Measurements from ENCODE around the gene PDZD7. TPM values are rescaled to one million over a fixed set of nuclear protein-coding genes. Genes with fewer than 3 reads are reported as not detected.
A peak's percentile ranks its signal among the peaks of the same experiment; 100 is the strongest.

The PDZD7 gene
- total RNA-seq, 1 experiment from 2014 or later: 0.50 TPM

DNA sequence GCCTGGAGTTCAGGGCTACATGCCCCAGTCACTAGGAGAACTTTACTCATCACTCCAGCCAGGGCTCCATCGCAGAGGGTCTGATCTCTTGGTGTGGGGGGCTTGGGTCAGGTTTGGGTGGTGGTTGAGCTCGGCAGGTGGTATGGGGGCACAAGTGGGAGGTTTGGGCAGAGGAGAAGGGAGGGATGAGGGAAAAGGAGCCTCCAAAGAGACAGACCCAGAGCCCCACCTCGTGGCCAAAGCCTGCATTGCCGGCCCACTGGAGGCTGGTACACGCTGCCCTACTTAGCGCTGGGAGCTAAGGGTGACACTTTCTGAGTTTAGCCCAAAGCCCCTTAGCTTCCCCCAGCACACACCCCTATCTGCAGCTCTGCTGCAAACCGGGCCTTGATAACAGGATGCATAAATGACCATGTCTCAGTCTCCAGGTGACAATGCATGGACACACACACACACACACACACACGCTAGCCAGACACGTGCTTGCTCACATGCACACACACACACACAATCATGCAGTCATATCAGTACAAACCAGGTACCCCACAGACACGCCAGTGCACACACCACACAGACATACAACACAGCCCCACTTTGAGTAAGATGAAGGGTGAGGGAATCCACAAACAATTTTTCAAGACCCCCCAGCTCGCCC lies 16.6 kb downstream of the PDZD7 start:
- Histone ChIP-seq H3K4me1 (replicated peaks) (peaks cover 61% of the 10 kb centered on the region), H3K36me3 (no peaks in the 10 kb centered on the region), H3K27me3 (replicated peaks) (no peaks in the 10 kb centered on the region), H3K27ac (no peak overlapping the region), H3K4me3 (no peak overlapping the region), H3K9me3 (replicated peaks) (no peaks in the 10 kb centered on the region)
- DNase-seq (ENCODE audit: low read depth in 1 of 2, low spot score in 2 of 2): peak; percentile 79 to 84

DNA sequence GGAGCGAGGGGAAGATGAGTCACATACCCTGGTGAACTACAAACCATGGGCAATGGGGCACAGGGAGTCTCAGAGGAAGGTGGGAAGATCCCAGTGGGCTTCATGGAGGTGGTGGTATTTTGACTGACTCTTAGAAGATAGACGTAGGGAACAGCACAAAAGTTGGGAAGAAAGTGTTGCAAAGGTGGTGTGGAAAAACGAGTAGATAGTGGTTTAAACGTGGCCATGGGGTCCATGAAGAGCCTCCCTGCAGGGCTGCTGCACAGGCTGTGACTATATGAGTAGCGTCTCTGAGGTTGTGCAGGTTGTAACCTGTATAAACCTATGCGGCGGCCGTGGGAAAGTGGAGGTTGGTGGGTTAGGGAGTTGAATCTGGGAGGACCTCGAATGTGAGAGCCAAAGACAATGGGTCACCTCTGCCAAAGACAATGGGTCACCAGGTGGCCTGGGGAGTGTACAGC lies 17.5 kb downstream of the PDZD7 start:
- Histone ChIP-seq H3K27me3 (replicated peaks) (no peaks in the 10 kb centered on the region), H3K27ac (peak overlapping the region; percentile 11; the same call in 1 of the 2 replicates), H3K36me3 (no peaks in the 10 kb centered on the region), H3K4me3 (no peak overlapping the region), H3K4me1 (replicated peaks) (peaks cover 63% of the 10 kb centered on the region), H3K9me3 (replicated peaks) (no peaks in the 10 kb centered on the region)
- DNase-seq (ENCODE audit: low read depth in 1 of 2, low spot score in 2 of 2): no peak

DNA sequence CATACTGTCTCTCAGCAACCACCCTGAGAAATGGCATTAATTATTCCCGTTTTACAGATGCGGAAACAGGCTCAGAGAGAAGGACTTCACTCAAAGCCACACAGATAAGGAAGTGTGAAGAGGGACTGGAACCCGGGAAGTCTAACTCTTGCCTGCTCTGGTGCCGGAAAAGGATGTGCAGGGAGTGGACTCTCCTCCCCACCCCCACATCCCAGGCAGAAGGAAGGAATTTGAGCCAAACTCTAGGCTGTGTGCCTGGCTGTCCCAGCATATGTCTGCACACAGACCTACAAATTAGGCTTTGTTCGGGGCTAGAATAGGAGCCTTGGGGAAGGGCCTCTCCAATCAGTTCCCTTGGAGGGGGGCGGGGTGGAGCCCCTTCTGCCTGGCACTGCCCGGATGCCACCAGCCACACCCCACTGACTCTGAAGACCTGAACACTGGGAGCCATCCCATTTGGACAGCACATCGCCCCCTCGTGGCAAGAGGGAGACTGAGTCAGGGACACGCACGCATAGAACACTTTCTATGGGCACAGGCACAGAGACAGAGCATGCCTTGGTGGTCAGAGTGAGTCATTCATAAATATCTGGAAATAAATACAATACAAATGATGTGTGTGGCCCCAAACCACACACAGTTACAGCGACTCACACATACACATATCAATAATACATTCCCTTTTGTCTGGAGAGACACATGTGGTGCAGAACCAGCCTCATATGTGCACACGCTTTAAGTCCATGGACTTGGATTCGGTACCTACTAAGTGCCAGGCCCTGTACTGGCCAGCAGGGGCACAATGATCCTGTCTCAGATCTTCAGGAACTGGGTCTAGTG lies 18.2 kb downstream of the PDZD7 start:
- peak; percentile 97 to 98 for DNase-seq (ENCODE audit: low read depth in 1 of 2, low spot score in 2 of 2)
- Histone ChIP-seq H3K27ac (no peak overlapping the region), H3K4me3 (no peak overlapping the region), H3K36me3 (peaks cover 4% of the 10 kb centered on the region; the same call in 1 of the 2 replicates), H3K27me3 (replicated peaks) (no peaks in the 10 kb centered on the region), H3K4me1 (replicated peaks) (peaks cover 69% of the 10 kb centered on the region), H3K9me3 (replicated peaks) (no peaks in the 10 kb centered on the region)

DNA sequence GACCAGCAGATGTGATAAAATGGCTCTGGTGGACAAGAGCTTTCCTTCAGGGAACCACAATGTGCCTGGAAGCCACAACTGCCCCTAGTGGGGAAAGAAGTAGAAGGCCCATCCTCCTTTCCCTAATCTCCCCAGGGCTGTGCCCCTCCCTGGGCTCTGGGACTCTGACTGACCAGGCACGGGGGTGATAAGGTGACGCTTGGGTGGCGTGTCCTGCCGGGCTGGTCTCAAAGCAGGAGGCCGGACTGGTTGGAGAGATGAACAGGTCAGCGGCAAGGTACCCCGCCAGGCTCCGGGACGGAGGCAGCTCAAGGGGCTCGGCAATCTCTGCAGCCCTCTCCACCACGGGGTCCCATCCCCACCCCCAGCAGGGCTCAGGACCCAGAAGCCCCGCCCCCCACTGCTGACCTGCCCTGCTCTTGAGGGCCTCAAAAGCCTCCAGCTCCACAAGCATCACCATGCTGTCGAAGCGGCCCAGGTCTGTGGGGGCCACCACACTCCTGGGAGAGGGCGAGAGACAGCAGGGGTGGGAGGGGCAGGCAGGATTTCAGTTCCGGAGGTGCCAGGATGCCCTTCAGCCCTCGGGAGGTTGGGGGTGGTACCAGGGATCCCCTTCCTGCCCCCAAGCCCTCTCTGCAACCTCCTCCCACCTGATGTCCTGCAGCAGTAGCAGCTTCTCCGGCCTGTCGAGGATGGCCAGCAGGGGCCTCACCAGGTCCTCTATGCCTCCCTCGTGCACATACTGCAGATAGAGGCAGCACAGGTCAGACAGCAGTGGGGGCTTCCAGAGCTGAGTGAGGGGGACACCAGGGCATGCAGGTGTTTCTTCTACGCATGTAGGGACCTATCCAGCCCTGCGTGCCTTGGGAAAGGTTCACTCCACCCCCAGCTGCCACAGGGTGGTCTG lies 19.2 kb downstream of the PDZD7 start:
- Histone ChIP-seq H3K27me3 (replicated peaks) (no peaks in the 10 kb centered on the region), H3K9me3 (replicated peaks) (no peaks in the 10 kb centered on the region), H3K4me3 (no peak overlapping the region), H3K4me1 (replicated peaks) (peaks cover 79% of the 10 kb centered on the region), H3K36me3 (peaks cover 11% of the 10 kb centered on the region), H3K27ac (no peak overlapping the region)
- DNase-seq (ENCODE audit: low read depth in 1 of 2, low spot score in 2 of 2): no peak

DNA sequence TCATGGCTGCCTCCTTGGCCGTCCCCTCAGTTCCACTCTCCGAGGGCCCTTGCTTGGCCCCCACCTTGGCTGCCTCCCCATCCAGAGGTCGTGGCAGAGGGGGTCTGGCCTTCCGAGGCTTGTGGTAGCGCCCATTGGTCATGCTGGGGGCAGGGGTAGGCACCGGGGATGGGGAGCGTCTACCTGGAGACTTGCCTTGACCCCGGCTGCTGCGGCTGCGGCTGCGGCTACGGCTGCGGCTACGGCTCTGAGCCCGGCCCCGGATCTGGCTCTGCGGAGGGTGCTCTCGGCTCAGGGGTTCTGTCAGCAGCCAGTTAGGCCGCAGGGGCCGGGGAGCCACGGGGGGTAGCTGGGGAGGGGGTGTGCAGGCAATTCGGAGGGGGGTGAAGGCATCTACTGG lies 20.6 kb downstream of the PDZD7 start:
- no peak for DNase-seq (ENCODE audit: low read depth in 1 of 2, low spot score in 2 of 2)
- H3K4me1 ChIP-seq (replicated peaks): peaks cover 85% of the 10 kb centered on the region
- H3K4me3 ChIP-seq: no peak overlapping the region
- H3K36me3 ChIP-seq: peaks cover 26% of the 10 kb centered on the region
- no peak overlapping the region for H3K27ac ChIP-seq
- H3K27me3 ChIP-seq (replicated peaks): no peaks in the 10 kb centered on the region
- H3K9me3 ChIP-seq (replicated peaks): no peaks in the 10 kb centered on the region

DNA sequence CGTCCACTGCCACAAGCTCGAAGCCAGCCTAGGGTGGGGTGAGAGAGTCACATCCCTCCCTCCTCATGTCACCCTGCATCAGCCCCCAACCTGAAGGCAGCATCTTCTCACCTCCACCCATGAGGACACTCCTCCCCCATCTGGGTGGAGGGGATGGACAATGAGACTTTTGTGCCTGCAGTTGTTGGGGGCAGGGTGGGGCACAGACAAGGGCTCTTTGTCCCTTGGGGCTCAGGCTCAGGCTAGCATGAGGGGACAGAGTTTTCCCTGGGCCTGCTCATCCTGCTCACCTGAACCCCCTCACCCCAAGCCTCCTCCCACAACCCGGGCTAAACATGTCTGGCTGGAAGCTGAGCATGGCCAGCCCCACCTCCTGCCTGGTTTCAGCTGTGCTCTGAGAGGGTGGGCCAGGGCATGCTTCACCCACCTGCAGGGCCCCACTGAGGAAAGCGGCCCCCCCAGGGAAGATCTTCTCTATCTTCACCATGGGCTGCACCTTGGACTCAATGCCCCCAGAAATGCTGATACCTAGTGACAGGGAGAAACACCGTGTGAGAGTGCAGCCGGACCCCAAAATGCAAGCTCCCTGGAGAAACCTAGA lies 22.0 kb downstream of the PDZD7 start:
- Histone ChIP-seq H3K4me1 (replicated peaks) (peaks cover 73% of the 10 kb centered on the region), H3K36me3 (peaks cover 40% of the 10 kb centered on the region), H3K9me3 (replicated peaks) (no peaks in the 10 kb centered on the region), H3K27me3 (replicated peaks) (no peaks in the 10 kb centered on the region), H3K4me3 (no peak overlapping the region), H3K27ac (no peak overlapping the region)
- no peak for DNase-seq (ENCODE audit: low read depth in 1 of 2, low spot score in 2 of 2)

DNA sequence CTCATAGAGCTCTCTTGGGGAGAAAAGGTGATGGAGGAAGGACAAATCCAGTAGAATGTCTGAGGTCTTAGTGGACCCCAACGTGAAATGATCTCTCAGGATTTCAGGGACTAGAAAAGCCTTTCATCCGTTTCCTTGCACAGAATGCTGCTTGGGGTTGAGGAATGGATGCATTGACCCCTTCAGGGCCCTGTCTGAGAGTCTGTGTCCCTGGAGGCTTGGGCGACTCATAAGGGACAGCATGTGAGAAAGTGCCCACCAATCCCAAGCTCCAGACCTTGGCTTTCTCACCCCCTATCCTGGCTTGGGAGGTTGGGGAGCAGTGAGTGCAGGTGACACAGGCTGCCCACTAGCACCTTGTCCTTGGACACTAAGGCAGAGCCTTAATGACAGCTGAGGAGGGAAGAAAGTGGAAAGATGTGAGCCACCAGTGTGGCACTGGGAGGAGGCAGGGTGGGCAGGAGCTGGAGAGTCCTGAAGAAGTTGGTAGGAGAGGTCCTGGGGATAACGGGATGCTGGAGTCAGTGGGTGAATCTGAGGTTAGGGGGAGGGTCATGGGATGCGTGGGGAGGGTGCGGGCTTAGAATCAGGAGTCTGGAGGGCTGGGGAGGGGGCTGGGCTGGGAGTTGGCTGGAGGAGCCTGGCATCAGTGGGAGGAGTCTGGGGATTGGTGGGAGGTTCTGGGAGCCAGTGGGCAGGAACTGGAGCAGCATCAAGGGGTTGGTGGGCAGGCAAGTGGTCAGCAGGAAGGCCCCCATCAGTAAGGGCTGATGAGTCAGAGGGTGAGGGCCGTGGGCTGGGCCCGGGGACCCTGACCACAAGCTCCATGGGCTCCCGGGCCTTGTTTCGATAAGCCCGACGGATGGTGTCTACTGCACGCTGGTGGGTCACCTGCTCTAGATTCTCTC lies 22.8 kb downstream of the PDZD7 start:
- Histone ChIP-seq H3K4me1 (replicated peaks) (peaks cover 65% of the 10 kb centered on the region), H3K4me3 (no peak overlapping the region), H3K36me3 (peaks cover 47% of the 10 kb centered on the region), H3K27ac (peak overlapping the region; percentile 32; the same call in 1 of the 2 replicates), H3K27me3 (replicated peaks) (no peaks in the 10 kb centered on the region), H3K9me3 (replicated peaks) (no peaks in the 10 kb centered on the region)
- DNase-seq (ENCODE audit: low read depth in 1 of 2, low spot score in 2 of 2): no peak

DNA sequence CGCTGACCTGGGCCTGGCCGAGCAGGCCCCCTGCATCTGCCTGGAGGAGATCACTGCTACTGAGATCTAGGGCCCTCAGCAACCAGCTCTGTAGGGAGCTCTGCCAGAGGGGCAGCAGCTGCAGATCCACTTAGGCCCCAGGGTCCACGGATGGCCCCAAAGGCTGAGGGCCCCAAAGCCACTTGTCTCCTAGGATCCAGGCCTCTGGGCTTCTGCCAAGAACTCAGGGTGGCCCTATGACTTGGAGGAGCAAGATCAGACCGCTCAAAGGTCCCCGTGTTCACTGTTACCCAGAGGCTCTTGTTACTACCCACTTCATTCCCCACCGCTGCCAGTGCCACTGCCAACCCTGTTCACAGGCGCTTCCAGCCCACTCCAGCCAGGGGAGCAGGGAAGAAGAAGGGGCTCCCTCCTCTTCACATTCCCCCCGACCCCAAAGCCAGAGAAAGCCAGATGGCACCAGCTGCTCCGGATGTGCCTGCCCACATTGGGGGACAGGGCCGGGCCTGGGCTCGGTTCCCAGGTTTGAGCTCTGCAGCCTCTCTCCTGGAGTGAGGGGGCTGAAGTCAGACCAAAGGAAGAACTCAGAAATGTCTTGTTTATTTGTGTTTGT lies 23.7 kb downstream of the PDZD7 start:
- H3K4me3 ChIP-seq: no peak overlapping the region
- H3K27me3 ChIP-seq (replicated peaks): no peaks in the 10 kb centered on the region
- peak in 1 of 2 experiments; percentile 57 for DNase-seq (ENCODE audit: low read depth in 1 of 2, low spot score in 2 of 2)
- H3K36me3 ChIP-seq: peaks cover 57% of the 10 kb centered on the region
- peaks cover 58% of the 10 kb centered on the region for H3K4me1 ChIP-seq (replicated peaks)
- peak overlapping the region; percentile 3; the same call in 1 of the 2 replicates for H3K27ac ChIP-seq
- H3K9me3 ChIP-seq (replicated peaks): no peaks in the 10 kb centered on the region

DNA sequence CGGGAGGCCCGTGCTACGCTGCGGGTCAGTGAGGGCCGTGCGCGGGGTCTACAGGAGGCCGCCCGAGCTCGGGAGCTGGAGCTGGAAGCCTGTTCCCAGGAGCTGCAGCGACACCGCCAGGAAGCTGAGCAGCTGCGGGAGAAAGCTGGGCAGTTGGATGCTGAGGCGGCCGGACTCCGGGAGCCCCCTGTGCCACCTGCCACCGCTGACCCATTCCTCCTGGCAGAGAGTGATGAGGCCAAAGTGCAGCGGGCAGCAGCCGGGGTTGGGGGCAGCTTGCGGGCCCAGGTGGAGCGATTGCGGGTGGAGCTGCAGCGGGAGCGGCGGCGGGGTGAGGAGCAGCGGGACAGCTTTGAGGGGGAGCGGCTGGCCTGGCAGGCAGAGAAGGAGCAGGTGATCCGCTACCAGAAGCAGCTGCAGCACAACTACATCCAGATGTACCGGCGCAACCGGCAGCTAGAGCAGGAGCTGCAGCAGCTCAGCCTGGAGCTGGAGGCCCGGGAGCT lies 24.3 kb downstream of the PDZD7 start:
- Histone ChIP-seq H3K36me3 (peaks cover 63% of the 10 kb centered on the region), H3K27me3 (replicated peaks) (no peaks in the 10 kb centered on the region), H3K9me3 (replicated peaks) (no peaks in the 10 kb centered on the region), H3K27ac (no peak overlapping the region), H3K4me1 (replicated peaks) (peaks cover 58% of the 10 kb centered on the region), H3K4me3 (no peak overlapping the region)
- DNase-seq (ENCODE audit: low read depth in 1 of 2, low spot score in 2 of 2): no peak

DNA sequence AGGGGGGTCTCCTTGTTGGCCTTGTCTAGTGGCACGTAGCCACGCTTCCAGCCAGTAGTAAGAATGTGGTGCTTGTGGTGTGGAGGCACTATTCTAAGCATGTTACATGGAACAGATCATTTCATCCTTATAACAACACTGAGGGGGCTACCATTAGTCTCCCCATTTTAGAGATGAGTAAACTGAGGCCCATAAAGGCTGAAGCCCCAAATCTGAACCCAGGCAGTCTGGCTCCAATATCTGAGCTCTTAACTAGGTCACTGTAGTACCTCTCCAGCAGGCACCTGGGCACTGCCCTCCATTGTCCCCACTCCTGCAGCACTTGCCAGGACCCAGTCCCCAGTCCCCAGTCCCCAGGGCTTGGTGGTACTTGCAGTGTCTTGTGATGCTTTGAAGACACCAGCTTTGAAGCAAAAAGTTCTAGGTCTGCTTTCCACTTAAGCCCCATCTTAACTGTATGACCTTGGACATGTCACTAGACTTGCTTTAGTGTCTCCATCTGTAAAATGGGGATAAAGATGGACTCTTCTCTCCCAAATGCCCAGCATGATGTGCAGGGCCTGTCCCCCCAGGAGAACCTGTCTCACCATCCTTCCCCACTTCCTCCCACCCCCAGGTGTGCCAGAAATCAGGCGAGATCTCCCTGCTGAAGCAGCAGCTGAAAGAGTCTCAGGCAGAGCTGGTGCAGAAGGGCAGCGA lies 24.9 kb downstream of the PDZD7 start:
- Histone ChIP-seq H3K27ac (no peak overlapping the region), H3K36me3 (peaks cover 63% of the 10 kb centered on the region)
- no peak for DNase-seq (ENCODE audit: low read depth in 1 of 2, low spot score in 2 of 2)

DNA sequence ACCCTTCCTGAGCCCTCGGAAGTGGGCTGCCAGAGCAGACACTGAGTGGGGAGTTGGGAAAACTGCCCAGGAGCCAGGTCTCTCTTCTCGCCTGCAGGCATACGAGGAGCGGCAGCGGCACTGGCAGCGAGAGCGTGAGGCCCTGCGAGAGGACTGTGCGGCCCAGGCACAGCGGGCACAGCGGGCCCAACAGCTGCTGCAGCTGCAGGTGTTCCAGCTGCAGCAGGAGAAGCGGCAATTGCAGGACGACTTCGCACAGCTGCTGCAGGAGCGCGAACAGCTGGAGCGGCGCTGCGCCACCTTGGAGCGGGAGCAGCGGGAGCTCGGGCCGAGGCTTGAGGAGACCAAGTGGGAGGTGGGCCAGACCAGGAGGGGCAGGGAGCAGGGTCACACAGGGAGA lies 25.6 kb downstream of the PDZD7 start:
- H3K36me3 ChIP-seq: peaks cover 63% of the 10 kb centered on the region
- no peak for DNase-seq (ENCODE audit: low read depth in 1 of 2, low spot score in 2 of 2)
- H3K9me3 ChIP-seq (replicated peaks): no peaks in the 10 kb centered on the region
- H3K27me3 ChIP-seq (replicated peaks): no peaks in the 10 kb centered on the region
- peaks cover 57% of the 10 kb centered on the region for H3K4me1 ChIP-seq (replicated peaks)
- no peak overlapping the region for H3K4me3 ChIP-seq
- H3K27ac ChIP-seq: no peak overlapping the region

More for the DNA sequence above, 24.9 kb downstream of the PDZD7 start:
- Histone ChIP-seq H3K4me3 (no peak overlapping the region), H3K4me1 (replicated peaks) (peaks cover 58% of the 10 kb centered on the region), H3K9me3 (replicated peaks) (no peaks in the 10 kb centered on the region), H3K27me3 (replicated peaks) (no peaks in the 10 kb centered on the region)

Measured in SJSA1 (cell line).